ENCODE results near the gene ZFC3H1. TPM values are rescaled to one million over a fixed set of nuclear protein-coding genes. Genes with fewer than 3 reads are reported as not detected.

Gene ZFC3H1
- total RNA-seq, 1 experiment from 2014 or later: 4.4 TPM

GRCh38 chr12:71627438-71628002 is 36.1 kb downstream of the ZFC3H1 start:
- no peak for DNase-seq (ENCODE audit: low spot score)

GRCh38 chr12:71626768-71627167 is 36.9 kb downstream of the ZFC3H1 start:
- DNase-seq (ENCODE audit: low spot score): no peak

- DNase-seq (ENCODE audit: low spot score): no peak
Measured at GRCh38 chr12:71626098-71626497, 37.5 kb downstream of the ZFC3H1 start.

- no peak for DNase-seq (ENCODE audit: low spot score)
Measured at GRCh38 chr12:71625476-71625875, 38.2 kb downstream of the ZFC3H1 start.

GRCh38 chr12:71621938-71622337 is 41.7 kb downstream of the ZFC3H1 start:
- no peak for DNase-seq (ENCODE audit: low spot score)

GRCh38 chr12:71610031-71610795 is 53.4 kb downstream of the ZFC3H1 start:
- DNase-seq (ENCODE audit: low spot score): no peak

GRCh38 chr12:71607494-71608330 is 55.9 kb downstream of the ZFC3H1 start:
- DNase-seq (ENCODE audit: low spot score): no peak

GRCh38 chr12:71605039-71605438 is 58.6 kb downstream of the ZFC3H1 start:
- DNase-seq (ENCODE audit: low spot score): no peak

- no peak for DNase-seq (ENCODE audit: low spot score)
Measured at GRCh38 chr12:71602761-71603577, 60.7 kb downstream of the ZFC3H1 start.

GRCh38 chr12:71601546-71601945 is 62.1 kb downstream of the ZFC3H1 start:
- no peak for DNase-seq (ENCODE audit: low spot score)

- no peak for DNase-seq (ENCODE audit: low spot score)
Measured at GRCh38 chr12:71599210-71599609, 64.4 kb downstream of the ZFC3H1 start.

- DNase-seq (ENCODE audit: low spot score): no peak
Measured at GRCh38 chr12:71594214-71594948, 69.3 kb downstream of the ZFC3H1 start.

GRCh38 chr12:71592841-71593240 is 70.8 kb downstream of the ZFC3H1 start:
- DNase-seq (ENCODE audit: low spot score): no peak

- DNase-seq (ENCODE audit: low spot score): no peak
Measured at GRCh38 chr12:71591601-71592000, 72.0 kb downstream of the ZFC3H1 start.

GRCh38 chr12:71589478-71589881 is 74.2 kb downstream of the ZFC3H1 start:
- no peak for DNase-seq (ENCODE audit: low spot score)

- no peak for DNase-seq (ENCODE audit: low spot score)
Measured at GRCh38 chr12:71587012-71587411, 76.6 kb downstream of the ZFC3H1 start.

- DNase-seq (ENCODE audit: low spot score): no peak
Measured at GRCh38 chr12:71585218-71585617, 78.4 kb downstream of the ZFC3H1 start.

- no peak for DNase-seq (ENCODE audit: low spot score)
Measured at GRCh38 chr12:71584356-71584755, 79.3 kb downstream of the ZFC3H1 start.

- no peak for DNase-seq (ENCODE audit: low spot score)
Measured at GRCh38 chr12:71582925-71583324, 80.7 kb downstream of the ZFC3H1 start.

GRCh38 chr12:71581206-71581605 is 82.4 kb downstream of the ZFC3H1 start:
- DNase-seq (ENCODE audit: low spot score): peak; percentile 71

- no peak for DNase-seq (ENCODE audit: low spot score)
Measured at GRCh38 chr12:71578694-71579258, 84.9 kb downstream of the ZFC3H1 start.
